ENCODE measurements around the gene CLK1. TPM values are rescaled to one million over a fixed set of nuclear protein-coding genes. Genes with fewer than 3 reads are reported as not detected.

The CLK1 gene
- total RNA-seq, 4 donors from 2014 or later, result 94.3 to 177 (median 108) TPM

DNA sequence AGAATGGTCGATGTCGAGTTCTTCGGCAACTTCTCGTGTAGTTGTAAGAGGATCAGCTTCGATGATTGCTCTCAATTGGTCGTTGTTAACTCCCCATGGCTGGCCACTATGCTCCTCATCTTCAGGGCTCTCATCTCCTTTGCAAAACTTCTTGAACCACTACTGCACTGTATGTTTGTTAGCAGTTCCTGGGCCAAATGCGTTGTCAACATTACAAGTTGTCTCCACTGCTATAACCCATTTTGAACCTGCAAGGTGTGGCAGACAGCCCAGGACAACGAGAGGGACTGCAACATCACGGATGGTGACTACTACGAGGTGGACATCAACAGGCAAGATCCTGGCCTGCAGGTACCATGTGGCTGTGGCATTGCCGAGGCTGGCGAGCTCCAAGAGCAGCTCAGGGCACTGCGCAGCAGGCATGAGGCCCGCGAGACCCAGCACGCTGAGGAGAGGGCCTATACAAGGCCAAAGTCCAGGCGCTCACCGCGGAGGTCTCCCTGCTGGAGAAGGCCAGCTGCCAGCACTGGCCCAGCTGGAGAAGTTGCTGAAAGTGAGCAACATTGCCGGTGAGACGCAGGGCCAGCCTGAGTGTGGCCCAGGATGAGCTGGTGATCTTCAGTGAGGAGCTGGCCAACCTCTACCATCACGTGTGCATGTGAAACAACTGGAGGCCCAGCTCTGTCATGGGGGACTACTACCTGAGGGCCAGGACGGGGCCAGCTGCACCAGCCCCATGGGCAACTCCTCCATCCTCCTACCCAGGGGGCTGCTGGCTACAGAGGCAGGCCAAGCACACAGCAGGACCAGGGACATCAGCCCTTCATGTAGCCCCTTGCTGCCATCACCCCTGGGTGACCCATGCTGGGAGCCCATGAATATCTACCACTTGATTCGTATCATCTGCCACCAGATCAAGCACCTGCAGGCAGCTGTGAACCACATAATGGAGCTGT is 20.2 kb downstream of the CLK1 start:
- no peak for TF ChIP-seq POLR2A (IDR thresholded peaks at IDR 0.05; ENCODE audit: low read depth)
- no peak for TF ChIP-seq EP300 (IDR thresholded peaks at IDR 0.05)
- no peak for TF ChIP-seq POLR2AphosphoS5 (IDR thresholded peaks at IDR 0.05)
- TF ChIP-seq, protein P1, sequence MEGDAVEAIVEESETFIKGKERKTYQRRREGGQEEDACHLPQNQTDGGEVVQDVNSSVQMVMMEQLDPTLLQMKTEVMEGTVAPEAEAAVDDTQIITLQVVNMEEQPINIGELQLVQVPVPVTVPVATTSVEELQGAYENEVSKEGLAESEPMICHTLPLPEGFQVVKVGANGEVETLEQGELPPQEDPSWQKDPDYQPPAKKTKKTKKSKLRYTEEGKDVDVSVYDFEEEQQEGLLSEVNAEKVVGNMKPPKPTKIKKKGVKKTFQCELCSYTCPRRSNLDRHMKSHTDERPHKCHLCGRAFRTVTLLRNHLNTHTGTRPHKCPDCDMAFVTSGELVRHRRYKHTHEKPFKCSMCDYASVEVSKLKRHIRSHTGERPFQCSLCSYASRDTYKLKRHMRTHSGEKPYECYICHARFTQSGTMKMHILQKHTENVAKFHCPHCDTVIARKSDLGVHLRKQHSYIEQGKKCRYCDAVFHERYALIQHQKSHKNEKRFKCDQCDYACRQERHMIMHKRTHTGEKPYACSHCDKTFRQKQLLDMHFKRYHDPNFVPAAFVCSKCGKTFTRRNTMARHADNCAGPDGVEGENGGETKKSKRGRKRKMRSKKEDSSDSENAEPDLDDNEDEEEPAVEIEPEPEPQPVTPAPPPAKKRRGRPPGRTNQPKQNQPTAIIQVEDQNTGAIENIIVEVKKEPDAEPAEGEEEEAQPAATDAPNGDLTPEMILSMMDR (IDR thresholded peaks at IDR 0.05), result no peak
- DNase-seq (ENCODE audit: extremely low spot score), result no peak
- WGBS, result 94% methylated on average over 13 of the region's 24 CpGs
- Histone ChIP-seq H3K4me1 (no peaks in the 10 kb centered on the region), H3K27me3 (no peaks in the 10 kb centered on the region), H3K36me3 (no peaks in the 10 kb centered on the region), H3K4me3 (no peak overlapping the region), H3K27ac (replicated peaks in 1 of 4) (no peak overlapping the region), H3K9me3 (no peaks in the 10 kb centered on the region)
- intact Hi-C loops (cut with DNase I), result no loop called here

DNA sequence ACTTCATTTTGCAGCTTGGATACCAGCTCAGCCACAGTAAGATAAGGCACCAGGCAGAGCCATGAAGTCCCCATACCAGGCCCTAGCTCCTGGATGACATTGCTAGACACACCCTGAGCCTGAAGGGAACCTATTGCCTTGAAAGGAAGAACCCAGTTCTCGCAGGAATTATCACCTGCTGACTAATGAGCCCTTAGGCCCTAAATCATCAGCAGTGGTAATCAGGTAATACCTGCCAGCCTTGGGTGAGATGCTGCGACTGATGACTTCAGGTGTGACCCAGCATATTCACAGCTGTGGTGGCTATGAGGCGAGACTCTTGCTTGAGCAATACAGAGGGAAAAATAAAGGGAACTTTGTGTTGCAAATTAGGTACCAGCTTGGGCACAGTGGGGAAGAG is 24.9 kb downstream of the CLK1 start:
- peaks cover 0 to 14% (median 9%) of the 10 kb centered on the region in 4 donors for H3K9me3 ChIP-seq
- 98% methylated on average over 3 of the region's 3 CpGs for WGBS
- H3K27ac ChIP-seq (replicated peaks in 1 of 4), result no peak overlapping the region
- H3K36me3 ChIP-seq, result no peaks in the 10 kb centered on the region
- intact Hi-C loops (cut with DNase I), result no loop called here
- H3K4me3 ChIP-seq, result no peak overlapping the region
- no peaks in the 10 kb centered on the region for H3K4me1 ChIP-seq
- peak; percentile 57 for DNase-seq (ENCODE audit: extremely low spot score)
- H3K27me3 ChIP-seq, result no peaks in the 10 kb centered on the region
- TF ChIP-seq EP300 (IDR thresholded peaks at IDR 0.05), result no peak
- TF ChIP-seq POLR2A (IDR thresholded peaks at IDR 0.05; ENCODE audit: low read depth), result no peak
- TF ChIP-seq, protein P1 (IDR thresholded peaks at IDR 0.05), result no peak
- TF ChIP-seq POLR2AphosphoS5 (IDR thresholded peaks at IDR 0.05), result no peak

DNA sequence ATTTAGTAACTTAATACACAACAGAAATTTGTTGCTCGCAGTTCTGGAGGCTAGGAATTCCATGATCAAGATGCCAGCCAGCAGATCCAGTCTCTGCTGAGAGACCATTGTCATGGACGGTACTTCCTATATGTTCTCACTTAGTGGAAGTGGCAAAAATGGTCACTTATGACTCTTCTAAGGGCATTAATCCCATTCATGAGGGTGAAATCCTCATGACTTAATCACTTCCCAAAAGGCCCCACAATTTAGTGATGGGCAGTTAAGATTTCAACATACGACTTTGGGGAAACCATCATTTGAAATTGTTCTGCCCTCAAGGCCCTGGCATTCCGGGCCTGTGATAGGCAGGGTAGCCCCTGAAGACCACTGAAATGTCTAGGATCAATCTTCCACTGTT is 29.8 kb downstream of the CLK1 start:
- H3K4me1 ChIP-seq, result no peaks in the 10 kb centered on the region
- TF ChIP-seq, protein P1 (IDR thresholded peaks at IDR 0.05), result no peak
- TF ChIP-seq POLR2A (IDR thresholded peaks at IDR 0.05; ENCODE audit: low read depth), result no peak
- no peak for TF ChIP-seq POLR2AphosphoS5 (IDR thresholded peaks at IDR 0.05)
- no peak for TF ChIP-seq EP300 (IDR thresholded peaks at IDR 0.05)
- intact Hi-C loops (cut with DNase I), result no loop called here
- H3K27me3 ChIP-seq, result no peaks in the 10 kb centered on the region
- WGBS, result 85% methylated on average over 4 of the region's 4 CpGs
- H3K9me3 ChIP-seq, result peaks cover 0 to 14% (median 9%) of the 10 kb centered on the region in 4 donors
- peak; percentile 19 for DNase-seq (ENCODE audit: extremely low spot score)
- no peaks in the 10 kb centered on the region for H3K36me3 ChIP-seq
- H3K27ac ChIP-seq (replicated peaks in 1 of 4), result no peak overlapping the region
- no peak overlapping the region for H3K4me3 ChIP-seq

DNA sequence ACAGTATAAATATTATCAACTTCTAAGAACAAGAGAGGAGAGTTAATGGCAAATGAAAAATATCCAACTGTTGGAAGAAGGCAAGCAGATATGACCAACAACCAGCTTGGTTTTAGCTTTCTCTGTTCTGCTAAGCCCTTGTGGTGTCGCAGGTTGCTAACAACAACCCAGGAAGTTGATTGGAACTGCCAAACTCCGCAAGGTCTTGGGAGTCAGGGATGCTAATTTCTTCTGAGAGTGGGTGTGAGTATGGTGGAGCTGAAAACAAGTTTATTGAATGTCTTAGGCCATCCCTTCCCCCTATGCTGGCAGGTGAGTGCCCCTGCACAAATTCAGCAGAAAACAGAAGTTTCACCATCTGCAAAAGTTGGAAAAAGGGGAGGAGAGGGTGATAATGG is 35.2 kb downstream of the CLK1 start:
- intact Hi-C loops (cut with DNase I), result no loop called here
- 90% methylated on average over 2 of the region's 2 CpGs for WGBS
- H3K4me1 ChIP-seq, result peaks cover 0 to 11% (median 3%) of the 10 kb centered on the region in 4 donors
- no peaks in the 10 kb centered on the region for H3K9me3 ChIP-seq
- H3K27me3 ChIP-seq, result no peaks in the 10 kb centered on the region
- no peak overlapping the region for H3K4me3 ChIP-seq
- peaks cover 0 to 11% (median 6%) of the 10 kb centered on the region in 4 donors for H3K36me3 ChIP-seq
- no peak overlapping the region for H3K27ac ChIP-seq (replicated peaks in 1 of 4)
- peak; percentile 12 for DNase-seq (ENCODE audit: extremely low spot score)
- TF ChIP-seq EP300 (IDR thresholded peaks at IDR 0.05), result no peak
- no peak for TF ChIP-seq POLR2A (IDR thresholded peaks at IDR 0.05; ENCODE audit: low read depth)
- TF ChIP-seq, protein P1 (IDR thresholded peaks at IDR 0.05), result no peak
- TF ChIP-seq POLR2AphosphoS5 (IDR thresholded peaks at IDR 0.05), result no peak
